PC-9 (cell line): ENCODE data around the gene ARFGEF3. TPM values are rescaled to one million over a fixed set of nuclear protein-coding genes. Genes with fewer than 3 reads are reported as not detected.

ENCODE experiments used
- BruUV-seq: library from RNA; stranded (reverse); fragments of 400-500 nt; replicated peaks from 2 replicates; lab custom pipeline; 2021; lab: Mats Ljungman, UMichigan
- CTCF ChIA-PET: fragments of 300-600 bp; sonication (Branson Sonifier 250); formaldehyde crosslinking; loops from one replicate; lab custom pipeline; 2022; ENCODE audit warnings: antibody characterized with exemption; lab: Charles Lee
- POLR2A ChIA-PET: fragments of 300-600 bp; sonication (Branson Sonifier 250); formaldehyde crosslinking; loops from one replicate; lab custom pipeline; 2022; ENCODE audit warnings: antibody characterized with exemption; ENCODE audit not compliant: unreplicated experiment; lab: Charles Lee
- DNase-seq, 2 experiments: peaks; one replicate each; pipeline versions ENCODE4 v3.0.0 to v3.0.0-alpha.2; 2015 to 2022; ENCODE audit warnings: mixed read lengths in 1 of 2
- H2AFZ ChIP-seq: fragments of 200-600 bp; sonication (generic); 2 replicates; pipeline ENCODE4 v1.8.1; 2017; ENCODE audit warnings: antibody characterized with exemption
- H3F3A ChIP-seq: fragments of 200-600 bp; sonication (generic); 2 replicates; pipeline ENCODE4 v1.8.1; 2017; ENCODE audit warnings: antibody characterized with exemption, mild to moderate bottlenecking, low read depth; ENCODE audit not compliant: insufficient read depth
- H3K27ac ChIP-seq: fragments of 200-600 bp; sonication (generic); 2 replicates; pipeline ENCODE4 v1.6.1; 2016; ENCODE audit warnings: mixed run types
- H3K27me3 ChIP-seq: fragments of 200-600 bp; sonication (generic); 2 replicates; pipeline ENCODE4 v1.6.1; 2016; ENCODE audit warnings: low read depth, mixed run types; ENCODE audit not compliant: insufficient read depth
- H3K36me3 ChIP-seq: fragments of 200-600 bp; sonication (generic); 2 replicates; pipeline ENCODE4 v1.6.1; 2016; ENCODE audit warnings: low read depth, mixed run types
- H3K4me1 ChIP-seq: fragments of 200-600 bp; sonication (generic); replicated peaks from 2 replicates; pipeline ENCODE4 v1.6.1; 2016; ENCODE audit warnings: mixed run types; ENCODE audit not compliant: insufficient read depth
- H3K4me2 ChIP-seq: fragments of 200-600 bp; sonication (generic); 2 replicates; pipeline ENCODE4 v1.6.1; 2017; ENCODE audit warnings: mixed run types
- H3K4me3 ChIP-seq: fragments of 200-600 bp; sonication (generic); 2 replicates; pipeline ENCODE4 v1.6.1; 2016; ENCODE audit warnings: mixed run types
- H3K79me2 ChIP-seq: fragments of 200-600 bp; sonication (generic); 2 replicates; pipeline ENCODE4 v1.6.1; 2017; ENCODE audit warnings: low read depth, mixed run types
- H3K9me2 ChIP-seq: fragments of 200-600 bp; sonication (generic); 2 replicates; pipeline ENCODE4 v1.8.1; 2017; ENCODE audit warnings: mild to moderate bottlenecking; ENCODE audit not compliant: insufficient read depth
- H3K9me3 ChIP-seq: fragments of 200-600 bp; sonication (generic); 2 replicates; pipeline ENCODE4 v1.8.1; 2016; ENCODE audit warnings: low read depth; ENCODE audit not compliant: insufficient read depth
- H4K20me1 ChIP-seq: fragments of 200-600 bp; sonication (generic); 2 replicates; pipeline ENCODE4 v1.8.1; 2017; ENCODE audit not compliant: insufficient read depth
- CTCF ChIP-seq: fragments of 200-600 bp; sonication (generic); conservative IDR thresholded peaks from 2 replicates; pipeline ENCODE4 v1.6.1; 2017; ENCODE audit warnings: mixed run types, antibody characterized with exemption, mild to moderate bottlenecking, moderate library complexity
- EZH2 ChIP-seq: fragments of 200-600 bp; sonication (generic); IDR thresholded peaks from 2 replicates; pipeline ENCODE4 v1.8.0; 2017; ENCODE audit warnings: antibody characterized with exemption, low read depth
- intact Hi-C: fragments of 100-400 bp; cut with micrococcal nuclease; formaldehyde crosslinking; loops from one replicate; pipeline ENCODE4 v1.10.0; 2022; ENCODE audit not compliant: unreplicated experiment
- total RNA-seq: library from RNA; stranded (reverse); gene quantifications from 2 replicates; pipeline ENCODE4 v1.2.3, GENCODE V29; 2021

The ARFGEF3 gene
- total RNA-seq, 1 experiment from 2014 or later: 9.9 TPM

- POLR2A ChIA-PET: no interaction called here
- Histone ChIP-seq H3K36me3 (peaks cover 15% of the 10 kb centered on the region), H3K9me3 (no peaks in the 10 kb centered on the region), H4K20me1 (no peaks in the 10 kb centered on the region), H3K4me3 (no peak overlapping the region), H2AFZ (no peak overlapping the region), H3K27ac (no peak overlapping the region), H3K79me2 (no peaks in the 10 kb centered on the region), H3K4me2 (no peak overlapping the region), H3F3A (no peaks in the 10 kb centered on the region), H3K9me2 (no peaks in the 10 kb centered on the region), H3K27me3 (no peaks in the 10 kb centered on the region), H3K4me1 (no peaks in the 10 kb centered on the region)
- DNase-seq: no peak
- BruUV-seq: no TSS peak
- intact Hi-C loops: no loop called here
- CTCF ChIA-PET: no interaction called here
- TF ChIP-seq CTCF (no peak), EZH2 (no peak)
Measured at GRCh38 chr6:138215093-138215782, 53.5 kb downstream of the ARFGEF3 start.

DNA sequence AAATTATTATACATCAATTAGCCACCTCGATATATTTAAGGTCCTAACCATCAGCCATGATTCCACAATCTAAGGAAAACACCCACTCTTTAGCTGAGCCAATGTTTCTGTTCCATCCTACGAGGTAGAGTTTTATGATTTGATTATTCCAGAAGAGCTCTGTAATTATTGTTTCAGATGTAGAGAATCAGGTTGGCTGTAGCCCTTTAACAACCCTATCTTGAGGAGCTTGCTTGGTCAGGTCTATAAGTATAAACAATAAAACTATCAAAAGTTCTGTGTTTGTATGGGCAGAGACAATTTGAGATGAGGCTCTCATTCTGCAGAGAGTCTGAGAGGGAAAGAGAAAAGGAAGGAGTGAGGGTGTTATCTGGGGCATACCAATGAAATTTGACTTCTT, 56.7 kb downstream of the ARFGEF3 start, which contains the start of gene PBOV1:
Gene PBOV1 (minus strand): TSS at position 43 of the 400 bp plus-strand sequence. CDS start 96 bp downstream, outside the sequence.
- TF ChIP-seq CTCF: no peak
- TF ChIP-seq EZH2: no peak
- CTCF ChIA-PET: no interaction called here
- Histone ChIP-seq H3K9me3 (no peaks in the 10 kb centered on the region), H3K27ac (no peak within 1 kb of the TSS), H3F3A (no peaks in the 10 kb centered on the region), H3K79me2 (no peaks in the 10 kb centered on the region), H2AFZ (no peak within 1 kb of the TSS), H3K9me2 (no peaks in the 10 kb centered on the region), H3K4me1 (no peaks in the 10 kb centered on the region), H4K20me1 (no peaks in the 10 kb centered on the region), H3K4me3 (no peak within 1 kb of the TSS), H3K27me3 (no peaks in the 10 kb centered on the region), H3K4me2 (no peak within 1 kb of the TSS), H3K36me3 (0 out of 2 replicates have a peak, but pooled peaks cover 4% of the 10 kb centered on the region)
- BruUV-seq: no TSS peak
- intact Hi-C loops: no loop called here
- no peak for DNase-seq
- POLR2A ChIA-PET: interaction anchor here (0.7 kb wide), 1 partner anchor 42 kb away, joined by 4 read pairs; no protein-coding TSS in a partner anchor

- no peak for DNase-seq
- no TSS peak for BruUV-seq
- intact Hi-C loops: no loop called here
- Histone ChIP-seq H3K4me1 (no peaks in the 10 kb centered on the region), H4K20me1 (no peaks in the 10 kb centered on the region), H2AFZ (no peak overlapping the region), H3K79me2 (no peaks in the 10 kb centered on the region), H3K4me2 (no peak overlapping the region), H3K9me3 (no peaks in the 10 kb centered on the region), H3K4me3 (no peak overlapping the region), H3K27ac (no peak overlapping the region), H3K36me3 (peaks cover 4% of the 10 kb centered on the region; the same call in 1 of the 2 replicates), H3K27me3 (no peaks in the 10 kb centered on the region), H3F3A (no peaks in the 10 kb centered on the region), H3K9me2 (no peaks in the 10 kb centered on the region)
- ChIA-PET CTCF (no interaction called here), POLR2A (interaction anchor here (0.7 kb wide), 1 partner anchor 51 kb away, joined by 5 read pairs; no protein-coding TSS in a partner anchor)
- TF ChIP-seq CTCF (no peak), EZH2 (no peak)
Measured at GRCh38 chr6:138219398-138219797, 57.7 kb downstream of the ARFGEF3 start.
